ENCODE data around the gene GALR3. TPM values are rescaled to one million over a fixed set of nuclear protein-coding genes. Genes with fewer than 3 reads are reported as not detected.

GALR3 gene
- total RNA-seq, 2 experiments from 2014 or later, result not detected

- Mint-ChIP-seq H3K27me3 (peaks cover 37% of the 10 kb centered on the region), H3K4me1 (peaks cover 17% of the 10 kb centered on the region), H3K27ac (no peak overlapping the region), H3K9me3 (no peaks in the 10 kb centered on the region), H3K4me3 (no peak overlapping the region), H3K36me3 (ENCODE audit: low read depth) (peaks cover 1% of the 10 kb centered on the region)
- POLR2A ChIA-PET, result no interaction called here
- CTCF ChIA-PET, result interaction anchor here (0.6 to 5.4 kb wide), 19 partner anchors 10 to 212 kb away, joined by 3 to 59 read pairs (median 4); partner anchors contain the start of genes ANKRD54 and GCAT
- peak; percentile 71 for DNase-seq
Measured at GRCh38 chr22:37818409-37819104, 4.6 kb upstream of the GALR3 start.

GRCh38 chr22:37819105-37819433 lies 4.1 kb upstream of the GALR3 start:
- Mint-ChIP-seq H3K9me3 (no peaks in the 10 kb centered on the region), H3K36me3 (ENCODE audit: low read depth) (peaks cover 1% of the 10 kb centered on the region), H3K4me1 (peaks cover 17% of the 10 kb centered on the region), H3K4me3 (no peak overlapping the region), H3K27me3 (peaks cover 38% of the 10 kb centered on the region), H3K27ac (no peak overlapping the region)
- ChIA-PET POLR2A (no interaction called here), CTCF (interaction anchor here (0.6 to 5.4 kb wide), 15 partner anchors 9 to 170 kb away, joined by 3 to 59 read pairs (median 4); partner anchors contain the start of genes ANKRD54 and GCAT)
- DNase-seq, result no peak

GRCh38 chr22:37820350-37820749 lies 2.8 kb upstream of the GALR3 start:
- peaks cover 20% of the 10 kb centered on the region for H3K4me1 Mint-ChIP-seq
- CTCF ChIA-PET, result interaction anchor here (1.6 to 4.1 kb wide), 3 partner anchors 12 to 15 kb away, joined by 3 to 59 read pairs (median 5); partner anchors contain the start of gene GCAT
- peaks cover 40% of the 10 kb centered on the region for H3K27me3 Mint-ChIP-seq
- H3K27ac Mint-ChIP-seq, result no peak overlapping the region
- no peaks in the 10 kb centered on the region for H3K9me3 Mint-ChIP-seq
- no peak overlapping the region for H3K4me3 Mint-ChIP-seq
- POLR2A ChIA-PET, result interaction anchor here (0.6 kb wide), 2 partner anchors 39 to 66 kb away, joined by 3 to 5 read pairs; no protein-coding TSS in a partner anchor
- H3K36me3 Mint-ChIP-seq (ENCODE audit: low read depth), result peaks cover 1% of the 10 kb centered on the region
- DNase-seq, result no peak

GRCh38 chr22:37822079-37822833 lies 926 bp upstream of the GALR3 start:
- Mint-ChIP-seq H3K4me1 (peaks cover 23% of the 10 kb centered on the region), H3K4me3 (no peak overlapping the region), H3K9me3 (no peaks in the 10 kb centered on the region), H3K27me3 (peaks cover 40% of the 10 kb centered on the region), H3K36me3 (ENCODE audit: low read depth) (no peaks in the 10 kb centered on the region), H3K27ac (no peak overlapping the region)
- ChIA-PET CTCF (interaction anchor here (1.1 kb wide), 1 partner anchor 15 kb away, joined by 3 read pairs; the partner anchor contains the start of gene GCAT), POLR2A (no interaction called here)
- DNase-seq, result no peak

GRCh38 chr22:37824674-37825641 lies 1.8 kb downstream of the GALR3 start:
- H3K4me1 Mint-ChIP-seq, result peaks cover 8% of the 10 kb centered on the region
- H3K9me3 Mint-ChIP-seq, result no peaks in the 10 kb centered on the region
- peak overlapping the region; percentile 72 for H3K27ac Mint-ChIP-seq
- peaks cover 29% of the 10 kb centered on the region for H3K27me3 Mint-ChIP-seq
- DNase-seq, result no peak
- peaks cover 2% of the 10 kb centered on the region for H3K36me3 Mint-ChIP-seq (ENCODE audit: low read depth)
- H3K4me3 Mint-ChIP-seq, result peak overlapping the region; percentile 70
- POLR2A ChIA-PET, result no interaction called here
- CTCF ChIA-PET, result interaction anchor here (0.7 to 2.5 kb wide), 4 partner anchors 8 to 81 kb away, joined by 3 to 7 read pairs (median 4); partner anchors contain the start of gene MICALL1

- no peak overlapping the region for H3K27ac Mint-ChIP-seq
- peaks cover 6% of the 10 kb centered on the region for H3K4me1 Mint-ChIP-seq
- peaks cover 15% of the 10 kb centered on the region for H3K27me3 Mint-ChIP-seq
- no peak overlapping the region for H3K4me3 Mint-ChIP-seq
- no peak for DNase-seq
- H3K36me3 Mint-ChIP-seq (ENCODE audit: low read depth), result peaks cover 14% of the 10 kb centered on the region
- no peaks in the 10 kb centered on the region for H3K9me3 Mint-ChIP-seq
- ChIA-PET POLR2A (no interaction called here), CTCF (interaction anchor here (0.5 to 4.5 kb wide), 2 partner anchors 10 to 14 kb away, joined by 6 to 27 read pairs; no protein-coding TSS in a partner anchor)
Measured at GRCh38 chr22:37827056-37827455, 3.9 kb downstream of the GALR3 start.

GRCh38 chr22:37830093-37830842 lies 7.1 kb downstream of the GALR3 start:
- no peaks in the 10 kb centered on the region for H3K27me3 Mint-ChIP-seq
- ChIA-PET POLR2A (interaction anchor here (0.6 kb wide), 1 partner anchor 485 kb away, joined by 10 read pairs; no protein-coding TSS in a partner anchor), CTCF (interaction anchor here (1.3 to 4.5 kb wide), 2 partner anchors 13 to 14 kb away, joined by 3 to 27 read pairs; partner anchors contain the start of gene ANKRD54)
- no peak overlapping the region for H3K4me3 Mint-ChIP-seq
- H3K27ac Mint-ChIP-seq, result no peak overlapping the region
- DNase-seq, result no peak
- H3K36me3 Mint-ChIP-seq (ENCODE audit: low read depth), result peaks cover 26% of the 10 kb centered on the region
- no peaks in the 10 kb centered on the region for H3K9me3 Mint-ChIP-seq
- H3K4me1 Mint-ChIP-seq, result peaks cover 3% of the 10 kb centered on the region

GRCh38 chr22:37831472-37831871 lies 8.3 kb downstream of the GALR3 start:
- no peak for DNase-seq
- ChIA-PET CTCF (no interaction called here), POLR2A (no interaction called here)
- Mint-ChIP-seq H3K4me1 (no peaks in the 10 kb centered on the region), H3K27me3 (no peaks in the 10 kb centered on the region), H3K27ac (no peak overlapping the region), H3K9me3 (no peaks in the 10 kb centered on the region), H3K36me3 (ENCODE audit: low read depth) (peaks cover 26% of the 10 kb centered on the region), H3K4me3 (no peak overlapping the region)

GRCh38 chr22:37832022-37832857 lies 9.1 kb downstream of the GALR3 start:
- Mint-ChIP-seq H3K27ac (no peak overlapping the region), H3K27me3 (no peaks in the 10 kb centered on the region), H3K36me3 (ENCODE audit: low read depth) (peaks cover 31% of the 10 kb centered on the region), H3K4me1 (no peaks in the 10 kb centered on the region), H3K9me3 (no peaks in the 10 kb centered on the region), H3K4me3 (no peak overlapping the region)
- ChIA-PET CTCF (interaction anchor here (1.3 kb wide), 1 partner anchor 13 kb away, joined by 3 read pairs; no protein-coding TSS in a partner anchor), POLR2A (no interaction called here)
- no peak for DNase-seq

GRCh38 chr22:37842015-37842793 lies 19.0 kb downstream of the GALR3 start:
- Mint-ChIP-seq H3K4me3 (peak overlapping the region; percentile 88), H3K36me3 (ENCODE audit: low read depth) (peaks cover 15% of the 10 kb centered on the region), H3K27ac (peak overlapping the region; percentile 27), H3K27me3 (no peaks in the 10 kb centered on the region), H3K9me3 (peaks cover 4% of the 10 kb centered on the region), H3K4me1 (peaks cover 18% of the 10 kb centered on the region)
- POLR2A ChIA-PET, result no interaction called here
- DNase-seq, result no peak
- CTCF ChIA-PET, result no interaction called here

Data from activated CD4-positive, alpha-beta T cell treated with anti-CD3 and anti-CD28 coated beads, Interleukin-2, amount 10 ng/mL, durations not matched to agents 7 days and 5 days (primary cell).